ENCODE measurements around the gene FRMD3. TPM values are rescaled to one million over a fixed set of nuclear protein-coding genes. Genes with fewer than 3 reads are reported as not detected.

The FRMD3 gene
- total RNA-seq, 1 experiment from 2014 or later, result 14.5 TPM

GRCh38 chr9:83420486-83420885 lies 117.7 kb downstream of the FRMD3 start:
- intact Hi-C loops (cut with micrococcal nuclease; ENCODE audit: unreplicated experiment) (no loop called here), in situ Hi-C loops (cut with HindIII; ENCODE audit: low pct_unique_long_range_greater_than_20kb, low sequenced_read_pairs) (no loop called here)
- Histone ChIP-seq H3K9me3 (ENCODE audit: control insufficient read depth, insufficient read depth, low read depth, low read length) (no peaks in the 10 kb centered on the region), H3K27me3 (ENCODE audit: control insufficient read depth, insufficient read depth, low read length) (no peaks in the 10 kb centered on the region), H3K36me3 (ENCODE audit: control insufficient read depth, insufficient read depth, low read length) (no peaks in the 10 kb centered on the region), H3K27ac (ENCODE audit: low read length) (peak overlapping the region; percentile 49; the same call in 1 of the 2 replicates), H3K4me1 (ENCODE audit: control insufficient read depth, insufficient read depth, low read length) (peaks cover 18% of the 10 kb centered on the region), H3K4me3 (ENCODE audit: low read depth in 2 of 2, low read length in 2 of 2) (no peak overlapping the region)
- ATAC-seq (no peak), DNase-seq (ENCODE audit: low read depth, low spot score) (no peak)
- ChIA-PET CTCF (no interaction called here), POLR2A (no interaction called here)
- no TSS peak for BruUV-seq (replicated peaks)
- TF ChIP-seq, protein P1, sequence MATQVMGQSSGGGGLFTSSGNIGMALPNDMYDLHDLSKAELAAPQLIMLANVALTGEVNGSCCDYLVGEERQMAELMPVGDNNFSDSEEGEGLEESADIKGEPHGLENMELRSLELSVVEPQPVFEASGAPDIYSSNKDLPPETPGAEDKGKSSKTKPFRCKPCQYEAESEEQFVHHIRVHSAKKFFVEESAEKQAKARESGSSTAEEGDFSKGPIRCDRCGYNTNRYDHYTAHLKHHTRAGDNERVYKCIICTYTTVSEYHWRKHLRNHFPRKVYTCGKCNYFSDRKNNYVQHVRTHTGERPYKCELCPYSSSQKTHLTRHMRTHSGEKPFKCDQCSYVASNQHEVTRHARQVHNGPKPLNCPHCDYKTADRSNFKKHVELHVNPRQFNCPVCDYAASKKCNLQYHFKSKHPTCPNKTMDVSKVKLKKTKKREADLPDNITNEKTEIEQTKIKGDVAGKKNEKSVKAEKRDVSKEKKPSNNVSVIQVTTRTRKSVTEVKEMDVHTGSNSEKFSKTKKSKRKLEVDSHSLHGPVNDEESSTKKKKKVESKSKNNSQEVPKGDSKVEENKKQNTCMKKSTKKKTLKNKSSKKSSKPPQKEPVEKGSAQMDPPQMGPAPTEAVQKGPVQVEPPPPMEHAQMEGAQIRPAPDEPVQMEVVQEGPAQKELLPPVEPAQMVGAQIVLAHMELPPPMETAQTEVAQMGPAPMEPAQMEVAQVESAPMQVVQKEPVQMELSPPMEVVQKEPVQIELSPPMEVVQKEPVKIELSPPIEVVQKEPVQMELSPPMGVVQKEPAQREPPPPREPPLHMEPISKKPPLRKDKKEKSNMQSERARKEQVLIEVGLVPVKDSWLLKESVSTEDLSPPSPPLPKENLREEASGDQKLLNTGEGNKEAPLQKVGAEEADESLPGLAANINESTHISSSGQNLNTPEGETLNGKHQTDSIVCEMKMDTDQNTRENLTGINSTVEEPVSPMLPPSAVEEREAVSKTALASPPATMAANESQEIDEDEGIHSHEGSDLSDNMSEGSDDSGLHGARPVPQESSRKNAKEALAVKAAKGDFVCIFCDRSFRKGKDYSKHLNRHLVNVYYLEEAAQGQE (IDR thresholded peaks at IDR 0.05; ENCODE audit: insufficient read depth in 1 of 2, low read depth in 2 of 2, low read length in 1 of 2), result no peak
- TF ChIP-seq SIN3A (IDR thresholded peaks at IDR 0.05; ENCODE audit: borderline replicate concordance, insufficient read depth, low read depth, low read length), result no peak
- no peak for TF ChIP-seq TCF7L2 (IDR thresholded peaks at IDR 0.05; ENCODE audit: low read depth, low read length)
- no peak for TF ChIP-seq POLR2AphosphoS5 (IDR thresholded peaks at IDR 0.05; ENCODE audit: low read depth, low read length)
- TF ChIP-seq, protein P2, sequence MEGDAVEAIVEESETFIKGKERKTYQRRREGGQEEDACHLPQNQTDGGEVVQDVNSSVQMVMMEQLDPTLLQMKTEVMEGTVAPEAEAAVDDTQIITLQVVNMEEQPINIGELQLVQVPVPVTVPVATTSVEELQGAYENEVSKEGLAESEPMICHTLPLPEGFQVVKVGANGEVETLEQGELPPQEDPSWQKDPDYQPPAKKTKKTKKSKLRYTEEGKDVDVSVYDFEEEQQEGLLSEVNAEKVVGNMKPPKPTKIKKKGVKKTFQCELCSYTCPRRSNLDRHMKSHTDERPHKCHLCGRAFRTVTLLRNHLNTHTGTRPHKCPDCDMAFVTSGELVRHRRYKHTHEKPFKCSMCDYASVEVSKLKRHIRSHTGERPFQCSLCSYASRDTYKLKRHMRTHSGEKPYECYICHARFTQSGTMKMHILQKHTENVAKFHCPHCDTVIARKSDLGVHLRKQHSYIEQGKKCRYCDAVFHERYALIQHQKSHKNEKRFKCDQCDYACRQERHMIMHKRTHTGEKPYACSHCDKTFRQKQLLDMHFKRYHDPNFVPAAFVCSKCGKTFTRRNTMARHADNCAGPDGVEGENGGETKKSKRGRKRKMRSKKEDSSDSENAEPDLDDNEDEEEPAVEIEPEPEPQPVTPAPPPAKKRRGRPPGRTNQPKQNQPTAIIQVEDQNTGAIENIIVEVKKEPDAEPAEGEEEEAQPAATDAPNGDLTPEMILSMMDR (IDR thresholded peaks at IDR 0.05), result no peak

GRCh38 chr9:83419961-83420360 lies 118.2 kb downstream of the FRMD3 start:
- CTCF ChIA-PET, result no interaction called here

More at GRCh38 chr9:83419961-83420360, 118.2 kb downstream of the FRMD3 start:
- H3K27ac ChIP-seq (ENCODE audit: low read length), result peak overlapping the region; percentile 49; the same call in 1 of the 2 replicates
- POLR2A ChIA-PET, result no interaction called here
- H3K9me3 ChIP-seq (ENCODE audit: control insufficient read depth, insufficient read depth, low read depth, low read length), result no peaks in the 10 kb centered on the region
- intact Hi-C loops (cut with micrococcal nuclease; ENCODE audit: unreplicated experiment), result no loop called here
- in situ Hi-C loops (cut with HindIII; ENCODE audit: low pct_unique_long_range_greater_than_20kb, low sequenced_read_pairs), result no loop called here
- no peaks in the 10 kb centered on the region for H3K36me3 ChIP-seq (ENCODE audit: control insufficient read depth, insufficient read depth, low read length)
- peaks cover 14% of the 10 kb centered on the region for H3K4me1 ChIP-seq (ENCODE audit: control insufficient read depth, insufficient read depth, low read length)
- BruUV-seq (replicated peaks), result no TSS peak
- no peak for ATAC-seq
- no peak overlapping the region for H3K4me3 ChIP-seq (ENCODE audit: low read depth in 2 of 2, low read length in 2 of 2)
- no peak for DNase-seq (ENCODE audit: low read depth, low spot score)
- H3K27me3 ChIP-seq (ENCODE audit: control insufficient read depth, insufficient read depth, low read length), result no peaks in the 10 kb centered on the region
- TF ChIP-seq, protein P1 (IDR thresholded peaks at IDR 0.05; ENCODE audit: insufficient read depth in 1 of 2, low read depth in 2 of 2, low read length in 1 of 2), result no peak
- TF ChIP-seq TCF7L2 (IDR thresholded peaks at IDR 0.05; ENCODE audit: low read depth, low read length), result no peak
- TF ChIP-seq, protein P2 (IDR thresholded peaks at IDR 0.05), result no peak

Data from Panc1 (cell line).